ENCODE measurements around the gene NUP93. TPM values are rescaled to one million over a fixed set of nuclear protein-coding genes. Genes with fewer than 3 reads are reported as not detected.

The NUP93 gene
- polyA plus RNA-seq, 1 donor from 2014 or later: 237 TPM

DNA sequence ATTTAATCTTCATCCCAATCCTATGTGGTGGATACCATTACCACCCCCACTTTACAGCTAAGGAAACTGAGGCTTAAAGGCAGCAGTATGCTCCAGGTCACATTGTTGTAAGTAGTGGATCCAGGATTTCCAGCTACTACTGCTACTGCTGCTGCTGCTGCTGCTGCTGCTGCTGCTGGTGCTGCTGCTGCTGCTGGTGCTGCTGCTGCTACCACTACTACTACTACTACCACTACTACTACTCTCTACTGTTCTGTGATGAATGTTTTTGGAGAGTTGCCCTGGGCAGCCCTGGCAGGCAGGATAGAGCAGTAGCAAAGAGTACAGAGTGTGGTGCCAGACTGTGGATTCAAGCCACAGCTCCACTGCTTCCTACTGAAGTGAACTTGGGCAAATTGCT lies 85.8 kb downstream of the NUP93 start:
- Histone ChIP-seq H2AFZ (ENCODE audit: low read depth, low read length) (no peak overlapping the region), H3K4me2 (ENCODE audit: low read length) (no peak overlapping the region)
- TF ChIP-seq TAF1 (IDR thresholded peaks at IDR 0.05; ENCODE audit: low read depth) (no peak), RAD21 (conservative IDR thresholded peaks at IDR 0.05) (no peak), SMC3 (conservative IDR thresholded peaks at IDR 0.05; ENCODE audit: poor library complexity) (no peak), EP300 (conservative IDR thresholded peaks at IDR 0.05; ENCODE audit: poor library complexity, severe bottlenecking) (no peak)
- TF ChIP-seq, protein P1, sequence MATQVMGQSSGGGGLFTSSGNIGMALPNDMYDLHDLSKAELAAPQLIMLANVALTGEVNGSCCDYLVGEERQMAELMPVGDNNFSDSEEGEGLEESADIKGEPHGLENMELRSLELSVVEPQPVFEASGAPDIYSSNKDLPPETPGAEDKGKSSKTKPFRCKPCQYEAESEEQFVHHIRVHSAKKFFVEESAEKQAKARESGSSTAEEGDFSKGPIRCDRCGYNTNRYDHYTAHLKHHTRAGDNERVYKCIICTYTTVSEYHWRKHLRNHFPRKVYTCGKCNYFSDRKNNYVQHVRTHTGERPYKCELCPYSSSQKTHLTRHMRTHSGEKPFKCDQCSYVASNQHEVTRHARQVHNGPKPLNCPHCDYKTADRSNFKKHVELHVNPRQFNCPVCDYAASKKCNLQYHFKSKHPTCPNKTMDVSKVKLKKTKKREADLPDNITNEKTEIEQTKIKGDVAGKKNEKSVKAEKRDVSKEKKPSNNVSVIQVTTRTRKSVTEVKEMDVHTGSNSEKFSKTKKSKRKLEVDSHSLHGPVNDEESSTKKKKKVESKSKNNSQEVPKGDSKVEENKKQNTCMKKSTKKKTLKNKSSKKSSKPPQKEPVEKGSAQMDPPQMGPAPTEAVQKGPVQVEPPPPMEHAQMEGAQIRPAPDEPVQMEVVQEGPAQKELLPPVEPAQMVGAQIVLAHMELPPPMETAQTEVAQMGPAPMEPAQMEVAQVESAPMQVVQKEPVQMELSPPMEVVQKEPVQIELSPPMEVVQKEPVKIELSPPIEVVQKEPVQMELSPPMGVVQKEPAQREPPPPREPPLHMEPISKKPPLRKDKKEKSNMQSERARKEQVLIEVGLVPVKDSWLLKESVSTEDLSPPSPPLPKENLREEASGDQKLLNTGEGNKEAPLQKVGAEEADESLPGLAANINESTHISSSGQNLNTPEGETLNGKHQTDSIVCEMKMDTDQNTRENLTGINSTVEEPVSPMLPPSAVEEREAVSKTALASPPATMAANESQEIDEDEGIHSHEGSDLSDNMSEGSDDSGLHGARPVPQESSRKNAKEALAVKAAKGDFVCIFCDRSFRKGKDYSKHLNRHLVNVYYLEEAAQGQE (IDR thresholded peaks at IDR 0.05; ENCODE audit: borderline replicate concordance): no peak

DNA sequence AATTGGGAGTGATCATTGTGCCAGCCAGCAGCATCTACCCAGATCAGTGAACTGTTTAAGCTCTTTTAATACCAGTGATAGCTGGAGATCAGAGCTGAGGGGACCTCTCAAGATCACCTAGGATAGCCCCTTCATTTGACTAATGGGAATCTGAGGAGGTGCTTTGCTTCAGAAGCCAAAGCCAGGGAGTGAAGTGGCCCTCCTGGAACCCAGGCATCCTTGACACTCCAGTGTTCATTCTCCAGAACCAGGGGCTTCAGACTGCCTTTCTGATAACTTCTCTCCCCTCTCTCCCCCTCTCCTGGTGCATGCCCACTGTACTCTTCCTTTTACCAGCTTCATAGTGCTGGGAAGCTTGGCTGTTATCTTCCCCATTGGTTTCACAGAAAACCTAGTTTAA lies 87.1 kb downstream of the NUP93 start:
- Histone ChIP-seq H3K27ac (ENCODE audit: low read length) (no peak overlapping the region), H3K36me3 (ENCODE audit: insufficient read depth, low read length) (peaks cover 8% of the 10 kb centered on the region), H3K9ac (ENCODE audit: low read length) (no peak overlapping the region), H2AFZ (ENCODE audit: low read depth, low read length) (no peak overlapping the region), H3K4me3 (ENCODE audit: low read length) (no peak overlapping the region), H3K79me2 (replicated peaks; ENCODE audit: insufficient read depth, low read length) (no peaks in the 10 kb centered on the region), H3K27me3 (ENCODE audit: insufficient read depth, low read depth, low read length) (no peaks in the 10 kb centered on the region), H3K4me2 (ENCODE audit: low read length) (no peak overlapping the region), H3K9me2 (ENCODE audit: insufficient read depth, low read length) (no peaks in the 10 kb centered on the region), H3K9me3 (ENCODE audit: low read length) (no peaks in the 10 kb centered on the region), H3F3A (ENCODE audit: insufficient read depth, low read length, poor library complexity, severe bottlenecking) (no peaks in the 10 kb centered on the region), H4K20me1 (ENCODE audit: insufficient read depth) (no peaks in the 10 kb centered on the region)
- TF ChIP-seq, protein P2, sequence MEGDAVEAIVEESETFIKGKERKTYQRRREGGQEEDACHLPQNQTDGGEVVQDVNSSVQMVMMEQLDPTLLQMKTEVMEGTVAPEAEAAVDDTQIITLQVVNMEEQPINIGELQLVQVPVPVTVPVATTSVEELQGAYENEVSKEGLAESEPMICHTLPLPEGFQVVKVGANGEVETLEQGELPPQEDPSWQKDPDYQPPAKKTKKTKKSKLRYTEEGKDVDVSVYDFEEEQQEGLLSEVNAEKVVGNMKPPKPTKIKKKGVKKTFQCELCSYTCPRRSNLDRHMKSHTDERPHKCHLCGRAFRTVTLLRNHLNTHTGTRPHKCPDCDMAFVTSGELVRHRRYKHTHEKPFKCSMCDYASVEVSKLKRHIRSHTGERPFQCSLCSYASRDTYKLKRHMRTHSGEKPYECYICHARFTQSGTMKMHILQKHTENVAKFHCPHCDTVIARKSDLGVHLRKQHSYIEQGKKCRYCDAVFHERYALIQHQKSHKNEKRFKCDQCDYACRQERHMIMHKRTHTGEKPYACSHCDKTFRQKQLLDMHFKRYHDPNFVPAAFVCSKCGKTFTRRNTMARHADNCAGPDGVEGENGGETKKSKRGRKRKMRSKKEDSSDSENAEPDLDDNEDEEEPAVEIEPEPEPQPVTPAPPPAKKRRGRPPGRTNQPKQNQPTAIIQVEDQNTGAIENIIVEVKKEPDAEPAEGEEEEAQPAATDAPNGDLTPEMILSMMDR (IDR thresholded peaks at IDR 0.05; ENCODE audit: poor library complexity, severe bottlenecking): no peak
- TF ChIP-seq, protein P1 (IDR thresholded peaks at IDR 0.05; ENCODE audit: borderline replicate concordance): no peak
- TF ChIP-seq TAF1 (IDR thresholded peaks at IDR 0.05; ENCODE audit: low read depth) (no peak), EZH2 (IDR thresholded peaks at IDR 0.05; ENCODE audit: borderline replicate concordance, insufficient read depth, low read length, poor library complexity, severe bottlenecking) (no peak), SMC3 (conservative IDR thresholded peaks at IDR 0.05; ENCODE audit: poor library complexity) (no peak), MXI1 (conservative IDR thresholded peaks at IDR 0.05; ENCODE audit: poor library complexity, severe bottlenecking) (no peak), RAD21 (conservative IDR thresholded peaks at IDR 0.05) (no peak)

More for the DNA sequence above, 85.8 kb downstream of the NUP93 start:
- no peaks in the 10 kb centered on the region for H3F3A ChIP-seq (ENCODE audit: insufficient read depth, low read length, poor library complexity, severe bottlenecking)
- H3K4me3 ChIP-seq (ENCODE audit: low read length): no peak overlapping the region
- H4K20me1 ChIP-seq (ENCODE audit: insufficient read depth): no peaks in the 10 kb centered on the region
- no peaks in the 10 kb centered on the region for H3K9me2 ChIP-seq (ENCODE audit: insufficient read depth, low read length)
- H3K27ac ChIP-seq (ENCODE audit: low read length): no peak overlapping the region
- no peaks in the 10 kb centered on the region for H3K27me3 ChIP-seq (ENCODE audit: insufficient read depth, low read depth, low read length)
- H3K79me2 ChIP-seq (replicated peaks; ENCODE audit: insufficient read depth, low read length): no peaks in the 10 kb centered on the region
- H3K9ac ChIP-seq (ENCODE audit: low read length): no peak overlapping the region
- peaks cover 8% of the 10 kb centered on the region for H3K36me3 ChIP-seq (ENCODE audit: insufficient read depth, low read length)
- H3K9me3 ChIP-seq (ENCODE audit: low read length): no peaks in the 10 kb centered on the region
